Panc1 (cell line): ENCODE measurements around the gene VSX2. TPM values are rescaled to one million over a fixed set of nuclear protein-coding genes. Genes with fewer than 3 reads are reported as not detected.

Source experiments
- ATAC-seq: fragments of 200-7000 bp; cut with Tn5 transposase; 2 replicates; pipeline ENCODE4 v1.9.1; 2020; ENCODE audit warnings: mild to moderate bottlenecking, moderate library complexity
- BruUV-seq: library from RNA; stranded (reverse); fragments of 400-500 nt; replicated peaks from 2 replicates; lab custom pipeline; 2021; lab: Mats Ljungman, UMichigan
- CTCF ChIA-PET: fragments of 300-600 bp; sonication (Branson Sonifier 250); formaldehyde crosslinking; loops from one replicate; lab custom pipeline; 2022; ENCODE audit warnings: antibody characterized with exemption; lab: Charles Lee
- POLR2A ChIA-PET: fragments of 300-600 bp; sonication (Branson Sonifier 250); formaldehyde crosslinking; loops from one replicate; lab custom pipeline; 2022; ENCODE audit warnings: antibody characterized with exemption; lab: Charles Lee
- DNase-seq: peaks from one replicate; pipeline ENCODE4 v3.0.0-alpha.2; 2010; ENCODE audit warnings: low read depth, low spot score
- H3K27ac ChIP-seq: 2 replicates; pipeline ENCODE4 v1.5.1; 2011; ENCODE audit warnings: mild to moderate bottlenecking, low read length, inconsistent platforms
- H3K27me3 ChIP-seq: fragments of 200-500 bp; sonication (Bioruptor generic); 2 replicates; pipeline ENCODE4 v1.6.0; 2014; ENCODE audit warnings: low read length, inconsistent platforms; ENCODE audit not compliant: control insufficient read depth, insufficient read depth
- H3K36me3 ChIP-seq: fragments of 200-500 bp; sonication (Bioruptor generic); 2 replicates; pipeline ENCODE4 v1.5.1; 2014; ENCODE audit warnings: inconsistent platforms, mild to moderate bottlenecking, low read length, moderate library complexity; ENCODE audit not compliant: control insufficient read depth, insufficient read depth
- H3K4me1 ChIP-seq: 2 replicates; pipeline ENCODE4 v1.5.1; 2011; ENCODE audit warnings: inconsistent platforms, mild to moderate bottlenecking, low read length, moderate library complexity; ENCODE audit not compliant: control insufficient read depth, insufficient read depth
- H3K4me3 ChIP-seq, 2 experiments: 2 replicates each; pipeline ENCODE4 v1.5.1; 2011 to 2012; ENCODE audit warnings: low read depth in 2 of 2, low read length in 2 of 2, mild to moderate bottlenecking in 2 of 2, inconsistent platforms in 1 of 2, moderate library complexity in 1 of 2
- H3K9me3 ChIP-seq: fragments of 200-500 bp; sonication (Bioruptor generic); 2 replicates; pipeline ENCODE4 v1.5.1; 2014; ENCODE audit warnings: low read depth, mild to moderate bottlenecking, inconsistent platforms, low read length, moderate library complexity; ENCODE audit not compliant: control insufficient read depth, insufficient read depth
- CTCF ChIP-seq: fragments of 450-650 bp; IDR thresholded peaks from 2 replicates; pipeline ENCODE4 v1.5.1; 2017; ENCODE audit warnings: mild to moderate bottlenecking
- POLR2AphosphoS5 ChIP-seq: IDR thresholded peaks from 2 replicates; pipeline ENCODE4 v1.6.1; 2012; ENCODE audit warnings: mild to moderate bottlenecking, low read depth, low read length, moderate library complexity
- REST ChIP-seq, 2 experiments: IDR thresholded peaks; 2 replicates each; pipeline ENCODE4 v1.6.1; 2011 to 2012; ENCODE audit warnings: low read depth in 2 of 2, control low read depth in 1 of 2, low read length in 1 of 2, mild to moderate bottlenecking in 1 of 2, moderate library complexity in 1 of 2; ENCODE audit not compliant: insufficient read depth in 1 of 2
- SIN3A ChIP-seq: IDR thresholded peaks from 2 replicates; pipeline ENCODE4 v1.6.1; 2012; ENCODE audit warnings: low read depth, mild to moderate bottlenecking, low read length, moderate library complexity, borderline replicate concordance; ENCODE audit not compliant: insufficient read depth
- TCF7L2 ChIP-seq: IDR thresholded peaks from 2 replicates; pipeline ENCODE4 v1.6.1; 2011; ENCODE audit warnings: mild to moderate bottlenecking, low read depth, low read length, inconsistent platforms
- in situ Hi-C: cut with HindIII; loops from 2 replicates; pipeline ENCODE4 v1.10.0; 2016; ENCODE audit warnings: low sequenced_read_pairs, low pct_unique_long_range_greater_than_20kb
- intact Hi-C: fragments of 100-400 bp; cut with micrococcal nuclease; formaldehyde crosslinking; loops from one replicate; pipeline ENCODE4 v1.10.0; 2022; ENCODE audit not compliant: unreplicated experiment
- total RNA-seq: library from RNA; stranded (reverse); gene quantifications from one replicate; pipeline ENCODE4 v1.2.1, GENCODE V29; 2021; ENCODE audit not compliant: unreplicated experiment

The VSX2 gene
- total RNA-seq, 1 experiment from 2014 or later, result not detected

GRCh38 chr14:74203639-74204038, 35.6 kb upstream of the VSX2 start:
- DNase-seq (no peak), ATAC-seq (no peak)
- Histone ChIP-seq H3K4me3 (no peak overlapping the region), H3K4me1 (no peaks in the 10 kb centered on the region), H3K36me3 (no peaks in the 10 kb centered on the region), H3K9me3 (no peaks in the 10 kb centered on the region), H3K27me3 (no peaks in the 10 kb centered on the region), H3K27ac (no peak overlapping the region)
- TF ChIP-seq CTCF (no peak), TCF7L2 (no peak), POLR2AphosphoS5 (no peak)
- ChIA-PET CTCF (no interaction called here), POLR2A (no interaction called here)
- in situ Hi-C loops (no loop called here), intact Hi-C loops (no loop called here)
- BruUV-seq, result no TSS peak

- intact Hi-C loops (no loop called here), in situ Hi-C loops (no loop called here)
- ChIA-PET POLR2A (no interaction called here), CTCF (no interaction called here)
- TF ChIP-seq REST (IDR thresholded peaks at IDR 0.05; ENCODE audit: insufficient read depth in 1 of 2, low read depth in 2 of 2, low read length in 1 of 2), result no peak
- no peak for TF ChIP-seq CTCF
- TF ChIP-seq POLR2AphosphoS5, result no peak
- TF ChIP-seq SIN3A, result no peak
- TF ChIP-seq TCF7L2, result no peak
- DNase-seq, result no peak
- no peak for ATAC-seq
- H3K4me1 ChIP-seq, result no peaks in the 10 kb centered on the region
- H3K36me3 ChIP-seq, result no peaks in the 10 kb centered on the region
- no peak overlapping the region for H3K27ac ChIP-seq
- no TSS peak for BruUV-seq
- no peaks in the 10 kb centered on the region for H3K9me3 ChIP-seq
- H3K27me3 ChIP-seq, result no peaks in the 10 kb centered on the region
- H3K4me3 ChIP-seq, result no peak overlapping the region
Observed at GRCh38 chr14:74204491-74204890, 34.8 kb upstream of the VSX2 start.

GRCh38 chr14:74205882-74206281, 33.4 kb upstream of the VSX2 start:
- BruUV-seq, result no TSS peak
- no peaks in the 10 kb centered on the region for H3K4me1 ChIP-seq

More at GRCh38 chr14:74205882-74206281, 33.4 kb upstream of the VSX2 start:
- Histone ChIP-seq H3K4me3 (no peak overlapping the region), H3K27me3 (no peaks in the 10 kb centered on the region), H3K9me3 (no peaks in the 10 kb centered on the region), H3K27ac (no peak overlapping the region), H3K36me3 (no peaks in the 10 kb centered on the region)
- DNase-seq (no peak), ATAC-seq (no peak)
- intact Hi-C loops, result no loop called here
- CTCF ChIA-PET, result no interaction called here
- in situ Hi-C loops, result no loop called here
- TF ChIP-seq SIN3A (no peak), POLR2AphosphoS5 (no peak), TCF7L2 (no peak), REST (IDR thresholded peaks at IDR 0.05; ENCODE audit: insufficient read depth in 1 of 2, low read depth in 2 of 2, low read length in 1 of 2) (no peak), CTCF (no peak)
- POLR2A ChIA-PET, result no interaction called here
